NCI-H1694 (cell line): ENCODE results near the gene IQCN.

ENCODE experiments used
- DNase-seq: peaks from one replicate; lab custom pipeline; 2025; lab: John Stamatoyannopoulos, UW

The IQCN gene

DNA sequence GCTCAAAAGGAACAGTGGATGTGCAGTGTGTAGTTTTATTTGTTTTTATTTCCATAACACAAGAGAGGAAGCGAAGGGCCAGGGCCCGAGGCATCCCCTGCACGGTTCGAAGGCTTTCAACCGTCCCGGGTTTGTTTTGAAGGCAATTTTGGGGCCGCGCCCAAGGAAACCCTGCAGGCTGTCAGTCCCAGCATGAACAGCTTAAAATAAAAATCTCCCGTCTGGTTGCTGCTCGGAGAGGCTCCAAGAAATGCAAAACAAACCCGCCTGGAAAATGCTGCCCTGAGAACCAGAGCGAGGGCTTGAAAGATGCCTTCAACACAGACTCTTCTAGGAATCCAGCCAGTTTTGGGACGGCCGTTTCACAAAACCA, 32.6 kb upstream of the IQCN start:
- DNase-seq, result no peak

GRCh38 chr19:18306209-18306887, 32.1 kb upstream of the IQCN start:
- no peak for DNase-seq

- no peak for DNase-seq
These were observed 30.4 kb upstream of the IQCN start for GRCh38 chr19:18304458-18305310.

DNA sequence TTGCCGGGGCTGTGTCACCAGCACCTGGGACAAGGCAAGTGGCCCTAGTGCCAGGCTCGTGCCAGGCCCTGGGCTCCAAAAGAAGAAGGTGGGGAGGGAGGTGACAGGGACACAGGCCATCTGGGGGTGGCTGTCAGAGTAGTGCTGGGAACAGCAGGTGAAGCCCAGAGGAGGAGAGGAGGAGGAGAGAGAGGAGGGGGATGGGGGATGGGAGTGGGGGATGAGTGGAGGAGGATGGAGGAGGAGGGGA, 29.9 kb upstream of the IQCN start:
- peak; percentile 6 for DNase-seq

- DNase-seq, result no peak
These were observed 27.5 kb upstream of the IQCN start for GRCh38 chr19:18301718-18302111.

DNA sequence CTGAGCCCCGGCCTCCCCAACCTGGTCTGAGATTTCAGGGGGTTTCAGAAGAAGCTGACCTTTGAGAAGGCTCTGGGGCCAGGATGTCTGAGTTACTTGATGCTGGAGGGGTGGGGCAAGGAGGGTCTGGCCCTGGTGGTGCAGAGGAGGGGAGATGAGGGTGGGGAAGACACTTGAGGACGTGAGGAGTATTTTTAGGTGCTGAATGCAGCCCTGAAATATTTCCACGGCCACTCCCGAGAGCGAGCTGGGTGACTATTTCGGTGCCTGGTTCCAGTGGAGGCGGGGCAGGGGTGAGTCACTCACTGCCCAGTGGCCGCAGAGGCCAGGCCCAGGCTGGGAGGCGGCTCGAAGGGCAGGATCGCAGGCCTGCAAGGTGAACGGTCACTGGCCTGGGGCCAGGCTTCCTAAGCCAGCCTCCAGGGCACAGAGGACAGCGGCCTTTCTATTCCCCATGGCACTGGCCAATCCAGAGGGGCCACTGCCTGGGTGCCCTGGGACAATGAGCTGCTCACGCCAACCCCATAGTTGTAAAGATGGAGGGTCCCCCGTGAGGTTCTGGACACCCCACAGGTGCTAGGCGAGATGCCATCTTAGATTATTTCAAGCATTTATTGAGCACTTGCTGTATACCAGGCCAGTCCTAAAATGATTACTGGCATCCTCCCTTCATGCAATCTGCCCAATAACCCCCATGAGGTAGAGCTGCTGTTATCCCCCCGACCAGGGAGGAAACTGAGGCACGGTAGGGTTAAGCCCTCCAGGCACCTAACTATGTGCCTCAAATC, 26.9 kb upstream of the IQCN start:
- DNase-seq, result no peak

GRCh38 chr19:18299654-18300053, 25.4 kb upstream of the IQCN start:
- DNase-seq, result no peak

- no peak for DNase-seq
These were observed 24.3 kb upstream of the IQCN start for GRCh38 chr19:18298601-18299000.

GRCh38 chr19:18297308-18297707, 23.1 kb upstream of the IQCN start:
- DNase-seq, result no peak

DNA sequence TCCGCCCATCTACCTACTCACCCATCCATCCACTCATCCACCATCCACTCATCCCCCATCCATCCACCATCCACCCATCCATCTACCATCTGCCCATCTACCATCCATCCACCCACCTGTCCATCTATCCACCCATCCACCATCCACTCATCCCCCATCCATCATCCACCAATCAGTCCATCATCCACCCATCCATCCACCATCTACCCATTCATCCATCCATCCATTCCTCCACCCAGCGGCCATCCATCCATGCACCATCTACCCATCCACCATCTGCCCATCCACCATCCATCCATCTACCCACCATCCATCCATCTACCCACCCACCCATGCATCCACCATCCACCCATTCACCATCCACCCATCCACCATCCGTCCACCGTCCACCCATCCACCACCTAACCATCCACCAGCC, 20.8 kb upstream of the IQCN start:
- no peak for DNase-seq

DNA sequence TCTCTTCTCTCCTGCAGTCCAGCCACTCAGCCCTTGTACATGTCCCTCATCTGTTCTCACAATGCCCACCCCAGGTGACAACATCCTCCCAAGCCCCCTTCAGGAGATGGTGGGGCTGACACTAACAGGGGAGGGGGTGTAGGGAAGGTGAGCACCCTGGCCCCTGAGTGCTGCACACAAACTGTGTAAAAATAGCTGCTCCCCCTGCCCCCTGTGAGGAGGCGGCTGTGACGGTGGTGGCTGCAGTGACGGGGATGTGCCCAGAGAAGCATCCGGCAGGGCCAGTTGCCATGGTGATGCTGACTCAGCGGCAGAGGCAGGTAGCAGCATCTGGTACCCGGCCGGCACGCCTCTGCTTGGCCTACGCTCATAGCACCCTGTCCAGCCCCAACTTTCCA, 20.2 kb upstream of the IQCN start:
- peak; percentile 46 for DNase-seq

DNA sequence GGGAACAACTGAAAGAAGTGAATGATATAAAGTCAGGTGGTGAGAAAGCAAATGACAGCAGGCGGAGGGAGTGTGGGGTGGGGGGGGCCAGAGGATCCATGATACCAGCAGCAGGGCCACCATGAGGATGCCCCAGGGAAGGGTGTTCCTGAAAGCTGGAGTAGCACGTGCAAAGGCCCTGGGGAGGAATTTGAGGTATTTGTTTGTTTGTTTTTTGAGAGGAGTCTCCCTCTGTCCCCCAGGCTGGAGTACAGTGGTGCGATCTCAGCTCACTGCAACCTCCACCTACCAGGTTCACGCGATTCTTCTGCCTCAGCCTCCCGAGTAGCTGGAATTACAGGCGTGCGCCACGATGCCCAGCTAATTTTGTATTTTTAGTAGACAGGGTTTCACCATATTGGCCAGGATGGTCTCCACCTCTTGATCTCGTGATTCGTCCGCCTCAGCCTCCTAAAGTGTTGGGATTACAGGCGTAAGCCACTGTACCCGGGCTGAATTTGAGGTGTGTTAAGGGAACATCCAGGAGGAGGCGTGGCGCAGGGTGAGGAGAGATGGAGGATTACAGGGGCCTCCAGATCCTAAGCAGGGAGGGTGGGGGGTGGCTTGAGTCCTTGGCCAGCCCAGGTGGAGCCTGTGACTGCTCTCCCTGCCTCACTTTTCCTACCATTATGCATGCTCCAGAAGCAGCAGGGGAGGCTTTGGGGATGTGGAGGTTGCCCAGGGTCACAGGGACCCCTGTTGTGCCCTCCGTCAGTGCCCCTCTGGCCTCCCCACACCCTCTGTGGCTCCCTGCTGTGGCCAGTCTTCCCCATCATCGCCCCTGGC, 19.6 kb upstream of the IQCN start:
- DNase-seq, result no peak

GRCh38 chr19:18292810-18293641, 18.8 kb upstream of the IQCN start:
- DNase-seq, result no peak

GRCh38 chr19:18292462-18292809, 18.2 kb upstream of the IQCN start:
- DNase-seq, result no peak

GRCh38 chr19:18291590-18292461, 17.6 kb upstream of the IQCN start:
- DNase-seq, result no peak

GRCh38 chr19:18291019-18291524, 16.8 kb upstream of the IQCN start:
- no peak for DNase-seq

DNA sequence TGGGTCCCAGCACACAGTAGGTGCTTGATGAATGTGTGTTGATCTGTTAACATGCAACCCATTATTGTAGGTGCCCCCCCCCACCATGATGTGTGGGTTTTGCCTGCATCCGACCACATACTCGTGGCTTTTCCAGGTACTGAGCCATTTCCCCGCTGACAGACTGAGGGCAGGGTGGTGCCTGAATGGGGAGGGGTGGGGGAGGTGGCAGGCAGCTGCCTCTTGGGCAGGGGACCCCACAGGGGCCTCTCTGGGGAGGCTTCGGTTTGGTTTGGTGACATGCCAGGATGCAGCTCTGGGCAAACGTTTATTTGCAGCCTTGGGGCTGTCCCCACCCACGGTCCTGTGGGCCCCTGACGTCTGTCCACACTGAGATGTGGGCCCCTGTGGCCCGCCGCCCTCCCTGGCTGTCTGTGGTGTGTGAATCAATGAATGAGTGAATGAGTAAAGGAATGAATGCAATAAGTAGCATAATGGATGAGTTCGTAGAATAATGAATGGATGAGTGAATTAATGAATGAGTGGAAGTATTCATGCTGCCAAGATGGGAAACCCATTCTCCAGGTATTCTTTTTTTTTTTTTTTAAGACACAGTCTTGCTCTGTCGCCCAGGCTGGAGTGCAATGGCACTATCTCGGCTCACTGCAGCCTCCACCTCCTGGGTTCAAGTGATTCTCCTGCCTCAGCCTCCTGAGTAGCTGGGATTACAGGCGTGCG, 16.2 kb upstream of the IQCN start:
- DNase-seq, result no peak

DNA sequence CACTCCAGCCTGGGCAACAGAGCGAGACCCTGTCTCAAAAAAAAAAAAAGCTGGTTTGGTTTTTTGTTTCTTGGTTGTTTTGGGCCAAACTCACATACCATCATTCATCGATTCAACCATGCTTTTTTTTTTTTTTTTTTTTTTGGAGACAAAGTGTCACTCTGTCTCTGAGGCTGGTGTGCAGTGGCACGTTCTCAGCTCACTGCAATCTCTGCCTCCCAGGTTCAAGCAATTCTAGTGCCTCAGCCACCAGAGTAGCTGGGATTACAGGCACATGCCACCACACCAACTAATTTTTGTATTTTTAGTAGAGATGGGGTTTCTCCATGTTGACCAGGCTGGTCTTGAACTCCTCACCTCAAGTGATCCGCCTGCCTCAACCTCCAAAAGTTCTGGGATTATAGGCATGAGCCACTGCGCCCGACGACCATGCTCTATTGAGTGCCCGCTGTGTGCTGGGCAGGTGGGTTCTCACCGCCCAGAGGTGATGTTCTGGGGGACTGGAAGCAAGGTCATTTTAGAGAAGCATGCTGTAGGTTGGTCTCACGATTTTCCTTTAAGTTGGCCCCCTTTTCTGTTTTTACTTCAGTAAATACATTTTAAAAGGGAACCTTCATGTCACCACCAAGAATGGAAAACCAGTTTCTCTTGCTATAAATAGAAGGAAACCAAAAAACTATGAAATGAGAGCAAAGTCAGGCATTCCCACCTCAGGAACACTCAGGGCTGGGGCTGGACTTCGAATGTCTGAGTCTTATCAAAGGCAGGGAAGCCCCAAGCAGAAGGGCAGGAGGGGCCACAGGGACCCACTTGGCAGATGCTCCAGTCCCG, 15.4 kb upstream of the IQCN start:
- no peak for DNase-seq
